ENCODE measurements around the gene ITPRID1. TPM values are rescaled to one million over a fixed set of nuclear protein-coding genes. Genes with fewer than 3 reads are reported as not detected.

ITPRID1 gene
- total RNA-seq, 4 donors from 2014 or later = 0.49 TPM; not detected in 3

DNA sequence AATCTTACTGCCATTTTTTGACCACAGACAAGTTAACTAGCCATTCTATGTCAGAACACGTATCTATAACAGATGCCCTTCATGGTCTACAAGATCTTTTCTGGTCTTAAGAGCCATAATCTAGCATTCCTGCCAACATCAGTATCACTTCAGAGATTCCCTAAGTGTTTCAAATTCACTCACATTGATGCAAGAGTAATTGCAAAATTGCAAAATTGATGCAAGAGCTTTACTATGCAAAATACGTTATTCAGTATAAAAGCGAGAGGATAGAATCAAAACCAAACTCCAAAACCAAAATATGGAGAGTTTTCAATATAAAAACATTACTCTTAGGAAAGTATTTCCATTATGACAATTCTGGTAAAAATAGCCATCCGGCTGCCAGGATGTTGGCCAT, 135.0 kb downstream of the ITPRID1 start:
- no peak for ATAC-seq
- WGBS, 2 donors (ENCODE audit: low coverage in 1 of 2) = 89 to 90% methylated on average over 4 of the region's 4 CpGs
- no peaks in the 10 kb centered on the region for H3K4me1 ChIP-seq
- no peak overlapping the region for H3K27ac ChIP-seq
- no peak for TF ChIP-seq EP300 (IDR thresholded peaks at IDR 0.05)
- TF ChIP-seq POLR2A (IDR thresholded peaks at IDR 0.05) = no peak
- TF ChIP-seq POLR2AphosphoS5 (IDR thresholded peaks at IDR 0.05) = no peak
- TF ChIP-seq, protein P1, sequence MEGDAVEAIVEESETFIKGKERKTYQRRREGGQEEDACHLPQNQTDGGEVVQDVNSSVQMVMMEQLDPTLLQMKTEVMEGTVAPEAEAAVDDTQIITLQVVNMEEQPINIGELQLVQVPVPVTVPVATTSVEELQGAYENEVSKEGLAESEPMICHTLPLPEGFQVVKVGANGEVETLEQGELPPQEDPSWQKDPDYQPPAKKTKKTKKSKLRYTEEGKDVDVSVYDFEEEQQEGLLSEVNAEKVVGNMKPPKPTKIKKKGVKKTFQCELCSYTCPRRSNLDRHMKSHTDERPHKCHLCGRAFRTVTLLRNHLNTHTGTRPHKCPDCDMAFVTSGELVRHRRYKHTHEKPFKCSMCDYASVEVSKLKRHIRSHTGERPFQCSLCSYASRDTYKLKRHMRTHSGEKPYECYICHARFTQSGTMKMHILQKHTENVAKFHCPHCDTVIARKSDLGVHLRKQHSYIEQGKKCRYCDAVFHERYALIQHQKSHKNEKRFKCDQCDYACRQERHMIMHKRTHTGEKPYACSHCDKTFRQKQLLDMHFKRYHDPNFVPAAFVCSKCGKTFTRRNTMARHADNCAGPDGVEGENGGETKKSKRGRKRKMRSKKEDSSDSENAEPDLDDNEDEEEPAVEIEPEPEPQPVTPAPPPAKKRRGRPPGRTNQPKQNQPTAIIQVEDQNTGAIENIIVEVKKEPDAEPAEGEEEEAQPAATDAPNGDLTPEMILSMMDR (IDR thresholded peaks at IDR 0.05) = no peak
- H3K36me3 ChIP-seq = no peaks in the 10 kb centered on the region
- H3K4me3 ChIP-seq = no peak overlapping the region
- no peaks in the 10 kb centered on the region for H3K9me3 ChIP-seq
- no peaks in the 10 kb centered on the region for H3K27me3 ChIP-seq

DNA sequence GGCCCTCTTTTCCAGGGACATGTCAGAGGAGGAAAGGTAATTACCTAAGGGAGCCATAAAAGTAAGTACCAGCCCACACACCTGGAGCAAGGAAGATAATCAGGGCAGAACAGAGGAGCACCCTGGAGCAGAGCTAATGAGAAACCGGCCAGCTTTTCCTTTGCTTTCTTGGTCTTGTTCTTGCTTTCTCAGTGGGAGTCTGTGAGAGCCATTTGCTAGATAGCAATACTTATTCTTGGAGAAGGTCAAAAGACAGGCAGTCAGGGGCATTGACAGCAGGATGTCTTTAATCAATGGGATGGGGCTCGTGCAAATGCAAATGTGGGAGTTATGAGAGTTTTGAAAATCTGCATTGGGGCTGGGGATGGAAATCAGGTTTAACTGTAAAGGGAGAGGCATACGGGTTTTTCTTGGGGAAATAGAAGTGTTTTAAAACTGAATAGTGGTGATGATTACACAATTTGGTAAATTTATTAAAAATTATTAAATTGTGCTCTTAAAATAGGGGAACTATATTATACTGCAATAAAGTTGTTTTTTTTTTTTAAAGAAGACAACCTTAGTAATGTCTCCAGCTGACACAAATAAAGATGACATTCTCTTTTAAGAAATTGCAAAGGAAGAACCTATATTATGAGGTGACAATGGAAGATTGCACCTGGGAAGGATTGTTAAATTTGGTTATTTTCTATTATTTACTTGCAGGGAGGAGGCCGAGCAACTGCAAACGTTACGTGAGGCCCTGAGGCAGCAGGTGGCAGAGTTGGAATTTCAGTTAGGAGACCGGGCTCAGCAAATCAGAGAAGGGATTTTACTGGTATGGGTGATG, 137.6 kb downstream of the ITPRID1 start:
- no peak overlapping the region for H3K4me3 ChIP-seq
- 58 to 63% methylated on average over 6 to 7 of the region's 7 CpGs for WGBS, 2 donors (ENCODE audit: low coverage in 1 of 2)
- no peak for TF ChIP-seq POLR2AphosphoS5 (IDR thresholded peaks at IDR 0.05)
- TF ChIP-seq POLR2A (IDR thresholded peaks at IDR 0.05) = no peak
- TF ChIP-seq, protein P1 (IDR thresholded peaks at IDR 0.05) = no peak
- TF ChIP-seq EP300 (IDR thresholded peaks at IDR 0.05) = no peak
- no peaks in the 10 kb centered on the region for H3K9me3 ChIP-seq
- no peaks in the 10 kb centered on the region for H3K36me3 ChIP-seq
- H3K27ac ChIP-seq = no peak overlapping the region
- H3K27me3 ChIP-seq = no peaks in the 10 kb centered on the region
- no peaks in the 10 kb centered on the region for H3K4me1 ChIP-seq
- ATAC-seq = no peak

DNA sequence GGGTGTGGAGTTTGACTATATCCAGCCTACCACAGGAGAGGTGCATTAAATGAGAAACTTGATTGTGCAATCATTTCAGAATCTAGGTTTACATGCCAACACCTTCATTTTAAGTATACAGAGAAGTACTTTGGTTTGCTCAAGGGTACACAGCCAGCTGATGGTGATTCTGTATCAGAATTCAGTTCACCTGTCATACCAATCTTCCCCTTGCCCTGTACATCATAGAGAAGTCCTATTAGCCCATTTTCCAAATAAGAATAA, 138.1 kb downstream of the ITPRID1 start:
- Histone ChIP-seq H3K4me3 (no peak overlapping the region), H3K27ac (no peak overlapping the region), H3K36me3 (no peaks in the 10 kb centered on the region), H3K27me3 (no peaks in the 10 kb centered on the region), H3K9me3 (no peaks in the 10 kb centered on the region), H3K4me1 (no peaks in the 10 kb centered on the region)
- no peak for ATAC-seq
- TF ChIP-seq POLR2AphosphoS5 (IDR thresholded peaks at IDR 0.05) (no peak), POLR2A (IDR thresholded peaks at IDR 0.05) (no peak), EP300 (IDR thresholded peaks at IDR 0.05) (no peak)
- TF ChIP-seq, protein P1 (IDR thresholded peaks at IDR 0.05) = no peak

DNA sequence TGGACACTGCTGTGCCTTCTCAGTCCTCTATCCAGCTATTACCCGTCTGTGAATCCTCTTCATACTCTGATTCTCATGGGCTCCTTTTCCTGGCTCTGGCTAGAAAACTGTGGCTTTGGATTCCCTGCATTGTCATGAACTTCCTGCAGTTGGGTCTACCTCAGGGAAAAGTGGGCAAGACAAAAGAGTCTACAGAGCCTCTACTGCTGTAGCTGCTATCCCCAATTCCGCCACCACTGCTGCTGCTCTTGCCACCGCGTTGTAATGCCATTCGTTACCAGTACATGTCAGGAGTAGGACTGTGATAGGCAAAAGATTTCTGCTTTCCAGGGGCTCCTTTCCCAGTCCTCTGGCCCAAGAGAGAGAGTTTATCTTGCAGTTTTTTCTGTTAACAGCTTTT, 149.2 kb downstream of the ITPRID1 start:
- H3K27ac ChIP-seq = no peak overlapping the region
- no peak overlapping the region for H3K4me3 ChIP-seq
- TF ChIP-seq POLR2AphosphoS5 (IDR thresholded peaks at IDR 0.05) (no peak), EP300 (IDR thresholded peaks at IDR 0.05) (no peak), POLR2A (IDR thresholded peaks at IDR 0.05) (no peak)
- TF ChIP-seq, protein P1 (IDR thresholded peaks at IDR 0.05) = no peak
- no peaks in the 10 kb centered on the region for H3K36me3 ChIP-seq
- no peaks in the 10 kb centered on the region for H3K9me3 ChIP-seq
- ATAC-seq = no peak
- WGBS, 2 donors (ENCODE audit: low coverage in 1 of 2) = 54% methylated on average over 5 of the region's 5 CpGs; no CpG with 5 or more reads in 1 of the 2 donors
- H3K27me3 ChIP-seq = no peaks in the 10 kb centered on the region
- H3K4me1 ChIP-seq = no peaks in the 10 kb centered on the region

DNA sequence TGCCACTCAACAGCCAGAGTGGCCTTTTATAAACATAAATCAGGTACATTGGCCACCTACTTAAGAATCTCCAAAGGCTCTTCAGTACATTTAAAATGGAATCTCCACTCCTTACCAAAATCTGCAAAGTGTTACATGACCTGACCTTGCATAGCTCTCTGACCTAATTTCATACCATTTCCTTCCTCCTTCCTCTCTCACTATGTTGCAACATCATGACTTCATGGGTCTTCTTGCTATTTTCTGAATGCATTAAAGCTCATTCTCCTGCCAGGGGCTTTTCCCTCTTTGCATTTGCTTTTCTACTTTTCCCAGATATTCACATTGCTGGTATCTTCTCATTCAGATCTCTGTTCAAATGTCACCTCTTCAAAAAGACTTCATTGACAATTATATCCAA, 151.0 kb downstream of the ITPRID1 start:
- Histone ChIP-seq H3K27me3 (no peaks in the 10 kb centered on the region), H3K9me3 (no peaks in the 10 kb centered on the region), H3K4me3 (no peak overlapping the region), H3K27ac (no peak overlapping the region), H3K36me3 (no peaks in the 10 kb centered on the region), H3K4me1 (no peaks in the 10 kb centered on the region)
- TF ChIP-seq POLR2AphosphoS5 (IDR thresholded peaks at IDR 0.05) = no peak
- TF ChIP-seq EP300 (IDR thresholded peaks at IDR 0.05) = no peak
- TF ChIP-seq POLR2A (IDR thresholded peaks at IDR 0.05) = no peak
- TF ChIP-seq, protein P1 (IDR thresholded peaks at IDR 0.05) = no peak
- no peak for ATAC-seq

Data from gastroesophageal sphincter (tissue), 4 donors.